Measurements from ENCODE around the gene RYR3.

The RYR3 gene

GRCh38 chr15:33693166-33693800 is 382.5 kb downstream of the RYR3 start:
- in situ Hi-C loops (cut with MboI; ENCODE audit: low sequenced_read_pairs), result no loop called here

- in situ Hi-C loops (cut with MboI; ENCODE audit: low sequenced_read_pairs), result no loop called here
Observed at GRCh38 chr15:33698126-33698525, 387.4 kb downstream of the RYR3 start.

- in situ Hi-C loops (cut with MboI; ENCODE audit: low sequenced_read_pairs), result no loop called here
Observed at GRCh38 chr15:33699145-33699544, 388.4 kb downstream of the RYR3 start.

GRCh38 chr15:33699691-33700447 is 389.1 kb downstream of the RYR3 start:
- in situ Hi-C loops (cut with MboI; ENCODE audit: low sequenced_read_pairs), result no loop called here

GRCh38 chr15:33700695-33701303 is 390.0 kb downstream of the RYR3 start:
- in situ Hi-C loops (cut with MboI; ENCODE audit: low sequenced_read_pairs), result no loop called here

- in situ Hi-C loops (cut with MboI; ENCODE audit: low sequenced_read_pairs), result no loop called here
Observed at GRCh38 chr15:33701304-33701696, 390.5 kb downstream of the RYR3 start.

GRCh38 chr15:33706173-33706572 is 395.4 kb downstream of the RYR3 start:
- in situ Hi-C loops (cut with MboI; ENCODE audit: low sequenced_read_pairs), result no loop called here

- in situ Hi-C loops (cut with MboI; ENCODE audit: low sequenced_read_pairs), result no loop called here
Observed at GRCh38 chr15:33710748-33711147, 400.0 kb downstream of the RYR3 start.

- in situ Hi-C loops (cut with MboI; ENCODE audit: low sequenced_read_pairs), result no loop called here
Observed at GRCh38 chr15:33716025-33716424, 405.3 kb downstream of the RYR3 start.

GRCh38 chr15:33720952-33721351 is 410.2 kb downstream of the RYR3 start:
- in situ Hi-C loops (cut with MboI; ENCODE audit: low sequenced_read_pairs), result no loop called here

- in situ Hi-C loops (cut with MboI; ENCODE audit: low sequenced_read_pairs), result no loop called here
Observed at GRCh38 chr15:33722005-33722672, 411.4 kb downstream of the RYR3 start.

- in situ Hi-C loops (cut with MboI; ENCODE audit: low sequenced_read_pairs), result no loop called here
Observed at GRCh38 chr15:33722673-33723015, 411.9 kb downstream of the RYR3 start.

GRCh38 chr15:33724321-33725036 is 413.7 kb downstream of the RYR3 start:
- in situ Hi-C loops (cut with MboI; ENCODE audit: low sequenced_read_pairs), result no loop called here

- in situ Hi-C loops (cut with MboI; ENCODE audit: low sequenced_read_pairs), result no loop called here
Observed at GRCh38 chr15:33729653-33730052, 418.9 kb downstream of the RYR3 start.

- in situ Hi-C loops (cut with MboI; ENCODE audit: low sequenced_read_pairs), result no loop called here
Observed at GRCh38 chr15:33730815-33731214, 420.0 kb downstream of the RYR3 start.

- in situ Hi-C loops (cut with MboI; ENCODE audit: low sequenced_read_pairs), result no loop called here
Observed at GRCh38 chr15:33735143-33735542, 424.4 kb downstream of the RYR3 start.

GRCh38 chr15:33735637-33736247 is 425.0 kb downstream of the RYR3 start:
- in situ Hi-C loops (cut with MboI; ENCODE audit: low sequenced_read_pairs), result no loop called here

- in situ Hi-C loops (cut with MboI; ENCODE audit: low sequenced_read_pairs), result no loop called here
Observed at GRCh38 chr15:33737687-33738601, 427.2 kb downstream of the RYR3 start.

- in situ Hi-C loops (cut with MboI; ENCODE audit: low sequenced_read_pairs), result no loop called here
Observed at GRCh38 chr15:33738941-33739664, 428.3 kb downstream of the RYR3 start.

Data from HL-60/S4 (cell line).